DND-41 (cell line): ENCODE results near the gene AMACR.

Source experiments
- ATAC-seq: fragments of 200-7000 bp; cut with Tn5 transposase; 3 replicates; pipeline ENCODE4 v1.9.1; 2021; ENCODE audit warnings: low read depth; ENCODE audit not compliant: insufficient read depth
- DNase-seq: peaks from one replicate; pipeline ENCODE4 v3.0.0-alpha.2; 2020
- H2AFZ ChIP-seq: 2 replicates; pipeline ENCODE4 v1.6.0; 2012; ENCODE audit warnings: low read depth, low read length
- H3K27ac ChIP-seq: 2 replicates; pipeline ENCODE4 v1.5.1; 2012; ENCODE audit warnings: low read length, inconsistent platforms
- H3K27me3 ChIP-seq: fragments of 200-600 bp; sonication (generic); 2 replicates; pipeline ENCODE4 v1.6.0; 2012; ENCODE audit warnings: low read length, mild to moderate bottlenecking, inconsistent platforms; ENCODE audit not compliant: insufficient read depth, poor library complexity
- H3K36me3 ChIP-seq: 2 replicates; pipeline ENCODE4 v1.5.1; 2012; ENCODE audit warnings: low read length, inconsistent platforms; ENCODE audit not compliant: insufficient read depth
- H3K4me1 ChIP-seq: 2 replicates; pipeline ENCODE4 v1.5.1; 2012; ENCODE audit warnings: mild to moderate bottlenecking, low read length; ENCODE audit not compliant: insufficient read depth
- H3K4me2 ChIP-seq: 2 replicates; pipeline ENCODE4 v1.6.0; 2012; ENCODE audit warnings: mild to moderate bottlenecking, moderate library complexity, low read length, inconsistent platforms; ENCODE audit not compliant: insufficient read depth
- H3K4me3 ChIP-seq, 2 experiments: fragments of 200-600 bp in 1 of 2; shearing (Covaris generic) in 1 of 2; 2 replicates each; pipeline ENCODE4 v1.5.1; 2012 to 2016; ENCODE audit warnings: inconsistent platforms in 2 of 2, low read length in 2 of 2, mild to moderate bottlenecking in 2 of 2, low read depth in 1 of 2, moderate library complexity in 1 of 2
- H3K79me2 ChIP-seq: 2 replicates; pipeline ENCODE4 v1.6.0; 2012; ENCODE audit warnings: low read length, inconsistent platforms; ENCODE audit not compliant: insufficient read depth
- H3K9ac ChIP-seq: 2 replicates; pipeline ENCODE4 v1.6.0; 2012; ENCODE audit warnings: low read depth, mild to moderate bottlenecking, inconsistent platforms, low read length, moderate library complexity
- H3K9me3 ChIP-seq: 2 replicates; pipeline ENCODE4 v1.5.1; 2012; ENCODE audit warnings: low read length, moderate library complexity, mild to moderate bottlenecking, inconsistent platforms; ENCODE audit not compliant: insufficient read depth, severe bottlenecking
- H4K20me1 ChIP-seq: 2 replicates; pipeline ENCODE4 v1.6.0; 2012; ENCODE audit warnings: low read length; ENCODE audit not compliant: insufficient read depth
- EZH2 ChIP-seq: IDR thresholded peaks from 3 replicates; pipeline ENCODE4 v1.6.1; 2012; ENCODE audit warnings: borderline replicate concordance, low read depth, mild to moderate bottlenecking, moderate library complexity, low read length, inconsistent platforms; ENCODE audit not compliant: severe bottlenecking
- TF ChIP-seq, protein P1 (sequence below): IDR thresholded peaks from 2 replicates; pipeline ENCODE4 v1.5.1; 2012; ENCODE audit warnings: borderline replicate concordance, low read length, moderate library complexity, mild to moderate bottlenecking; ENCODE audit not compliant: poor library complexity, severe bottlenecking; ENCODE audit errors: extremely low read depth

Gene AMACR

DNA sequence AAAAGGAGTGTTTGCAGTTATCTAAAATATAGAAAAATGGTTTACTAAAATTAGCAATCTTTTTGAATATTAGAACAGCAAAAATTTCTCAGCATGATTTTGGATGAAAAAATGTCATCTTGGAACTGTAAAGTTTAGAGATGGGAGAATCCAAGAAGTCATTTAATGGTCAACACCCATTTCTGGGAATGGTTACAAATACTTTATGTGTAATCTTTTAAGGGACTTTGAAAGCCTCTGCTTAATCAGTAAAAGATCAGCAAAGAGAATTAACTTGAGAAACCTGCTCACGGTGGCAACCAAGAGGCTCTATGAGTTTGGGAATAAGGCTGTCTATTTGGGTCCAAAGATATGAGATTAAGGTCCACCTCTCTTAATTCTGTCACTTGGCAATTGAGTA lies 22.2 kb upstream of the AMACR start:
- no peak overlapping the region for H3K27ac ChIP-seq

DNA sequence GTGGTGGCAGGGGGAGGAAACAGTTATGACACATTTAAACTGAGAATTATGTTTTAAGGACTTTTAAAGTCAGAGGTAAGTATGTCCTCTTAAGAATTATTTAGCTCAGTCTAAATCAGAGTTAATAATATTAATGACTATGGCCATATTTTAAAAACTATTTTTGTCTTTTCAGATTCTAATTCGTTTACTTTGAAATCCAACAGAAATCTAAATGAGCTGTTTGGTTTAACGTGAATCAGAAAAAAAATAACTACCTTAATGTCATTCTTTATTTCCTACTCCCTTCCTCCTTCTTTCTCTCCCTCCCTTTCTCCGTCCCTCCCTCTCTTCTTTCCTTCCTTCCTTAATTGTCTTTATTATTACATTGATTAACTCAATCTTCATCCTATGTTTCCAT lies 20.5 kb upstream of the AMACR start:
- no peak overlapping the region for H3K9ac ChIP-seq
- no peaks in the 10 kb centered on the region for H3K9me3 ChIP-seq
- H3K27me3 ChIP-seq: no peaks in the 10 kb centered on the region
- no peak overlapping the region for H3K4me2 ChIP-seq
- H3K79me2 ChIP-seq: no peaks in the 10 kb centered on the region
- no peak for TF ChIP-seq EZH2
- TF ChIP-seq, protein P1, sequence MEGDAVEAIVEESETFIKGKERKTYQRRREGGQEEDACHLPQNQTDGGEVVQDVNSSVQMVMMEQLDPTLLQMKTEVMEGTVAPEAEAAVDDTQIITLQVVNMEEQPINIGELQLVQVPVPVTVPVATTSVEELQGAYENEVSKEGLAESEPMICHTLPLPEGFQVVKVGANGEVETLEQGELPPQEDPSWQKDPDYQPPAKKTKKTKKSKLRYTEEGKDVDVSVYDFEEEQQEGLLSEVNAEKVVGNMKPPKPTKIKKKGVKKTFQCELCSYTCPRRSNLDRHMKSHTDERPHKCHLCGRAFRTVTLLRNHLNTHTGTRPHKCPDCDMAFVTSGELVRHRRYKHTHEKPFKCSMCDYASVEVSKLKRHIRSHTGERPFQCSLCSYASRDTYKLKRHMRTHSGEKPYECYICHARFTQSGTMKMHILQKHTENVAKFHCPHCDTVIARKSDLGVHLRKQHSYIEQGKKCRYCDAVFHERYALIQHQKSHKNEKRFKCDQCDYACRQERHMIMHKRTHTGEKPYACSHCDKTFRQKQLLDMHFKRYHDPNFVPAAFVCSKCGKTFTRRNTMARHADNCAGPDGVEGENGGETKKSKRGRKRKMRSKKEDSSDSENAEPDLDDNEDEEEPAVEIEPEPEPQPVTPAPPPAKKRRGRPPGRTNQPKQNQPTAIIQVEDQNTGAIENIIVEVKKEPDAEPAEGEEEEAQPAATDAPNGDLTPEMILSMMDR: no peak
- no peak overlapping the region for H3K27ac ChIP-seq
- no peak for ATAC-seq
- no peak overlapping the region for H3K4me3 ChIP-seq
- peaks cover 3% of the 10 kb centered on the region; the same call in 1 of the 2 replicates for H3K36me3 ChIP-seq
- no peak overlapping the region for H2AFZ ChIP-seq
- no peak for DNase-seq
- H3K4me1 ChIP-seq: peaks cover under 1% of the 10 kb centered on the region
- no peaks in the 10 kb centered on the region for H4K20me1 ChIP-seq

More for the DNA sequence above, 22.2 kb upstream of the AMACR start:
- ATAC-seq (no peak), DNase-seq (no peak)
- Histone ChIP-seq H3K79me2 (no peaks in the 10 kb centered on the region), H3K4me2 (no peak overlapping the region), H3K36me3 (peaks cover 2% of the 10 kb centered on the region; the same call in 1 of the 2 replicates), H3K9me3 (no peaks in the 10 kb centered on the region), H3K27me3 (no peaks in the 10 kb centered on the region), H3K4me1 (no peaks in the 10 kb centered on the region), H3K9ac (no peak overlapping the region), H3K4me3 (no peak overlapping the region), H2AFZ (no peak overlapping the region), H4K20me1 (no peaks in the 10 kb centered on the region)
- no peak for TF ChIP-seq EZH2
- TF ChIP-seq, protein P1: no peak

DNA sequence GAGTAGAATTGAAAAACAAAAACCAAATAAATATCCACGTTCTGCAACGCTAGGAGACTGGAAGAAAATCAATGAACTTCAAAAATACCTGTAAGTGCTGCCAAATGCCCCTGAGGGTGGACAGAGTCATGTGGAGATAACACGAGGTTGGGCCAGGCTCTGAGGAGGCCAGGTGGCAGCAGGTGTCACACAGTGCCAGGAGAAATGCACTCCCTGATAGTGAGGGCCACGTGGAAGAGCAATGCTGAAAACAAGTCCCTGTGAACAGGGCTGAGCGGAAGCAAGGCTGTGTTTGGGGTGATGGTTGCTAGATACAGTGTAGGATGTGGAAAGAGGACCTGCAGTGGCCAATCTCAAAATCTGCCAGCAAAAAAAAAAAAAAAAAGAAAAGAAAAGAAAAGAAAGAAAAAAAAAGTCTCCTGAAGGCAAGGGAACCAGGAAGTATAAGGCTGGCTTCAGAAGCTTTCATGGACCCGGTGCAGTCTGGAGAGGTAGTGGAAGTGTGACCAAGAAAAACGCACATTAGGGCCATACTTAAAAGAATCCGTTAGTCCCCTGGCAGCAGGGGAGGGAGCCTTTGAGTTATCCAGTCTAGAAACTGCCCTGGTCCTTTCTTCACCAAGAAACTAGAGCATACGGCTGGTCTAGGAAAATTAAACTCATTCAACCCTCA lies 18.4 kb upstream of the AMACR start:
- no peak overlapping the region for H2AFZ ChIP-seq
- no peak for DNase-seq
- TF ChIP-seq, protein P1: no peak
- TF ChIP-seq EZH2: no peak

More for the DNA sequence above, 18.4 kb upstream of the AMACR start:
- H4K20me1 ChIP-seq: no peaks in the 10 kb centered on the region
- H3K27ac ChIP-seq: no peak overlapping the region
- no peak for ATAC-seq
- no peak overlapping the region for H3K9ac ChIP-seq
- no peak overlapping the region for H3K4me2 ChIP-seq
- H3K27me3 ChIP-seq: no peaks in the 10 kb centered on the region
- no peaks in the 10 kb centered on the region for H3K9me3 ChIP-seq
- H3K79me2 ChIP-seq: no peaks in the 10 kb centered on the region
- peaks cover 21% of the 10 kb centered on the region for H3K4me1 ChIP-seq
- peaks cover 3% of the 10 kb centered on the region; the same call in 1 of the 2 replicates for H3K36me3 ChIP-seq
- H3K4me3 ChIP-seq: no peak overlapping the region
